Rectal smooth muscle tissue (tissue), 1 donor: ENCODE results near the gene ERAP2.
"Not testable (repeated sequence)": the region's sequence is repeated elsewhere in the genome, so short reads cannot be mapped to it uniquely, and the experiment has no call there.

ENCODE experiments used
- H3K27ac ChIP-seq: one replicate; pipeline ENCODE4 v1.7.0; 2013; ENCODE audit warnings: low read depth, low read length, inconsistent platforms
- H3K27me3 ChIP-seq: one replicate; pipeline ENCODE4 v1.7.0; 2013; ENCODE audit warnings: low read length; ENCODE audit not compliant: control insufficient read depth, insufficient read depth
- H3K36me3 ChIP-seq: one replicate; pipeline ENCODE4 v1.7.0; 2013; ENCODE audit warnings: low read length; ENCODE audit not compliant: control insufficient read depth, insufficient read depth
- H3K4me1 ChIP-seq: one replicate; pipeline ENCODE4 v1.7.0; 2013; ENCODE audit warnings: low read length; ENCODE audit not compliant: control insufficient read depth, insufficient read depth
- H3K4me3 ChIP-seq: one replicate; pipeline ENCODE4 v1.7.0; 2013; ENCODE audit warnings: low read length
- H3K9ac ChIP-seq: one replicate; pipeline ENCODE4 v1.7.0; 2013; ENCODE audit warnings: low read length

The ERAP2 gene

GRCh38 chr5:96931037-96931436 lies 54.7 kb downstream of the ERAP2 start:
- H3K27me3 ChIP-seq, H3K36me3 ChIP-seq, H3K4me3 ChIP-seq, H3K27ac ChIP-seq, H3K9ac ChIP-seq: not testable (repeated sequence)
- H3K4me1 ChIP-seq = peaks cover 10% of the 10 kb centered on the region

DNA sequence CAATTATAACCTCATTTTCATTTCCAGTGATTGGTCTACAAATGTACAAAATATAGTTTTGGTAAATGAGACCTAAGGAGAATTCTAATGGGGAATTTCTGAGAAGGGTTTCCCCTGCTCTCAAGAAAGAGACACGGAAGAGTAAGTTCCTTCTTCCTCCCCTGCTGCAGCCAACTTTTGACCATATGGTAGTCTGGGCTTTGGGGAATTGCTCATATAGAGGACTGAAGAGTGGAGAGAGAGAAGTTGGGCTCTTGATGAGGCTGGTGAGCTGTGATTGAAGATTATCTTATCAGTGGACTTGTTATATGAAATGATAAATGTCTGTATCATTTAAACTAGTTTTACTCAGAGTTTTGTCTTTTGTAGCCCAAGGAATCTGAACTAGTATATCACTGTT lies 55.3 kb downstream of the ERAP2 start:
- Histone ChIP-seq H3K4me3 (no peak overlapping the region), H3K9ac (no peak overlapping the region), H3K27ac (no peak overlapping the region), H3K4me1 (peaks cover 10% of the 10 kb centered on the region), H3K36me3 (no peaks in the 10 kb centered on the region), H3K27me3 (no peaks in the 10 kb centered on the region)

DNA sequence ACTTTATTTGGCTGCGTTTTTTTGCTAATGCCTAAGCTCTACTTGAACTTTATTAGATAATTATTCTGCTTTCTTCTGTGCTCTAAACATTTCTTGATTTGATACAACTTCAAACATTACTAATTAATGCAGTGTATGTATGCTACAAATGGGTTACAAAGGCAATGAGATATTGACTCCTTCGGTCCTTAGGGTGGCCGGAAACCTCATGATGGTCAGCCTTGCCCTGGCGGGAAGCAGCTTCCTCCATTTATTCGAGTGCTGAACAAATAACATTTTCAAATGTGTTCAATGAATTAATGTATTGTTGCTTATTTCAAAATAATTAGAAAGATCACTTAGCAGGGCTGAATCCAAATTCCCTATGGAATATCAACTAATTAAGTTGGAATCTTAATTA lies 55.7 kb downstream of the ERAP2 start:
- H3K9ac ChIP-seq = no peak overlapping the region
- no peak overlapping the region for H3K27ac ChIP-seq
- H3K36me3 ChIP-seq = no peaks in the 10 kb centered on the region
- H3K4me1 ChIP-seq = peaks cover 10% of the 10 kb centered on the region
- no peaks in the 10 kb centered on the region for H3K27me3 ChIP-seq
- H3K4me3 ChIP-seq = no peak overlapping the region

DNA sequence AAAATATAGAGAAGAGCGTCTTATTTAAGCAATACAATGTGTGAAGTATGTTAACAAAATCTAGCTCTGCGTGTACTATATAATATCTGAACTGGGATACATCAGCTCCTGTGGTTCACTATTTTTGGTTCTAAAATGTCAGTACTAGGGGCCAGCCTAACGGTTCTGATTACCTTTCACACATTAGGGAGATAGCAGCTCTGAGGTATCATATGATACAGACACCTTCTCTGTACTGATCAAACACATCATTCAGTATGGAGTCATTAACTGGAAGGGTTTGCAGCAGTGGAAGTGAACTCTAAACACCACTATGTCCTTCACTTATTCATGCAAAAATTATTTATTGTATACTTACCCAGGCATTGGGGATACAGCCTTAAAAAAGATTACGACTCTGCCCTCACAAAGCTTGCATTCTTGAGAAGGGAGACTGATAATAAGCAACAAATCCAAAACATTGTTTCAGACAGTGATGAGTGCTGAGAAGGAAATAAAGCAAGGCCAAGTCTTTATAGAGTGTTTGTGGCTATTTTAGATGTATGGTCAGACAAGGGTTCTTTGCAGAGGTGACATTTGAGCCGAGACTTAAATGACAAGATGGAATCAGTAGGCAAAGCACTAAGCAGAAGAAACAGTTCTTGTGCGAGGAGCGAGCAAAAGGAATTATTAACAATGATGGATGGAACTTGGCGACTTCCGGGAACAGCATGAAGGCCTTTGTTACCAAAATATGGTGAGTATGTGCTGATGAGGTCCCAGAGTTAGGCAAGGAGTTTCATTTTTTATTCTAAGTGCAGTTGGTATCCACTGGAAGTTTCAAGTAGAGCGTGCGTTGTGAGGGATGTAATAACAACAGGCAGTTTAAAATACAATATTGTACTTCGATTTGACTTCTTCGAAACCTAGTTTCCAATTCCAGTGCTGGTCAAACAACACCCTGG lies 57.7 kb downstream of the ERAP2 start:
- peak overlapping the region; percentile 72 for H3K4me3 ChIP-seq
- peak overlapping the region; percentile 58 for H3K9ac ChIP-seq
- H3K27ac ChIP-seq = peak overlapping the region; percentile 95
- no peaks in the 10 kb centered on the region for H3K36me3 ChIP-seq
- peaks cover 15% of the 10 kb centered on the region for H3K4me1 ChIP-seq
- H3K27me3 ChIP-seq = no peaks in the 10 kb centered on the region

DNA sequence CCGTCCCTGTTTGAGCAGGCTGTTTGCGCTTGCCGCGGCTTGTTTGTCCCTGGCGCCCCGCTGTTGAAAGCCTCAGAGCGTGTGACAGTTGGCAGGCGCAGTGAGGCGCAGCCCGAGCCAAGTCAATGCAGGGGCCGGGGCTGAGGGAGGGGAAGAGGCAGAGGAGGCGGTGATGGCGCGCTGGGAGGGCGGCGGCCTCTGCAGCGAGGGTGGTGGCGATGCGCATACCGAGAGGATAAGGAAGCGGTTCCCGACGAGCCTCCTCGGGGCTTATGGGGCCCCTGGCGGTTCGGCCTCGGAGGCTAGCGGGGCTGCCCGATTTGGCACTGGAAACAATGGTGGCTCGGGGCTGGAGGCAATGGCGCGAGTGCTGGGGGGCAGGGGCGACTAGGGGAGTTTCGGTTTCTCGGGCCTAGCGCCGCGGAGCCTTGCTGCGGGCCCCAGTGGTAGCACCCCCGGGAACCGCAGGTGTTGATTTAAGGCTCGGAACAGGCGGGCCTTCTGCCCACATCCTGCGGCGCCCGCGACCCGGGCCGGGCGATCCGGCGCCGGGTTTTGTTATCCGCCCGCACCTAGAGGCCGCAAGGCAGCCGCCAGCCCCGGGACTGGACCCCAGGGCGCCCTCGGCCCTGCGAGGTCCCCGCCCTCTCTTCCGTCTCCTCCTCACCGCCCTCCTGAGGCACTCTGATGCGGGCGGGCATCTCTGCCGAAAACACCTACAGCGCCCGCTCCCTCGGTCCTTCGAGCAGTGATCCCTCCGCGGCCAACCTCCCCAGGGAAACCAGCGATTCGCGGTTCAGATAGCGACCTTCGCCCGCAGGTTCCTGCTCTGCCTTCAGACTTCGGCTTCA lies 58.6 kb downstream of the ERAP2 start:
- Histone ChIP-seq H3K36me3 (no peaks in the 10 kb centered on the region), H3K4me3 (peak overlapping the region; percentile 72), H3K27ac (peak overlapping the region; percentile 95), H3K27me3 (no peaks in the 10 kb centered on the region), H3K4me1 (peaks cover 15% of the 10 kb centered on the region), H3K9ac (peak overlapping the region; percentile 72)

- H3K27ac ChIP-seq = peak within 1 kb of the TSS; percentile 95
- H3K4me3 ChIP-seq = peak within 1 kb of the TSS; percentile 72
- no peaks in the 10 kb centered on the region for H3K36me3 ChIP-seq
- H3K27me3 ChIP-seq = no peaks in the 10 kb centered on the region
- peaks cover 15% of the 10 kb centered on the region for H3K4me1 ChIP-seq
- peak within 1 kb of the TSS; percentile 72 for H3K9ac ChIP-seq
Measured at GRCh38 chr5:96935559-96936430, 59.5 kb downstream of the ERAP2 start, which contains the start of gene LNPEP. Gene LNPEP (plus strand): TSS chr5:96936080. CDS start chr5:96936156, 76 bp downstream.

DNA sequence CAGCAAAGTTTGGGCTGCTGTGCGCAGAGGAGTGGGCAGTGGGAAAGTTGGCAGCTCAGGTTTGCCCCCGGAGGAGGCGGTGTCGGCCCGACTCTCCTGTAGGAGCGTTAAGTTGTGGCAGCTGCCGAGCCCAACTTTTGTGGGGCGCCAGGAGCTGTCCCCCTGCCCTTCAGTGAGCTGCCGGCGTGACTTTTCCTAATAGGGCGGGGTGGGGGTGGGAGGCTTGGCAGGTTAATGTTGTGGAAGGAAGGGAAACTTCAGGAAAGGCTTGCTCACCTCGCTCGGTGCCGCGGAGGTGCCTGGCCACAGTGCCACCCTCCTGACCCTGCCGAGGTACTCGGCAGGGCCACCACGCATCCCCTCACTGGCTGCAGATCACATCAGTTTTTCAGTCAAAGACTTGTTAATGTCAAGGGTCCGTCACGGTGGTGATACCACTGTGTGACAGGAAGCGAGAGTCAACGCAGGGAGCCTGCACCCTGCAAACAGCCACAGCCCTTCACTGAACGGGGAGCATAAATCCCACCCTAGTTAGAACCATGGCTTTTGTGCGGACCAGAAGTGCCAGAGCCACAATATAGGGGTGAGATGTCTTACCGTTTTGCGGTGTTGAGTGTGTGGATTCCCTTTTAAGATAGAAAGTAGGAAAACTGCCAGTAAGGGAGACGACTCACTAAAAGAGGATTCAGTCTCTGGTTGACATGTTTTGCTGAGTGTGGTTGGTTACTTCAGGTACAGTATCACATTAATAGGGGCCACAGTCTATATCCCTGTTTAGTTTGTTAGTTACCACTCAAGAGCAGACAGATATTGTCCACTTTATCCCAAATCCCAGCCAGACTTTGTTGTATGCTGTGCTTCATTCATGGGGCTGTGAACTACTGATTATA lies 60.4 kb downstream of the ERAP2 start:
- H3K4me1 ChIP-seq = peaks cover 15% of the 10 kb centered on the region
- H3K9ac ChIP-seq = peak overlapping the region; percentile 64
- no peaks in the 10 kb centered on the region for H3K36me3 ChIP-seq
- no peaks in the 10 kb centered on the region for H3K27me3 ChIP-seq
- peak overlapping the region; percentile 72 for H3K4me3 ChIP-seq
- H3K27ac ChIP-seq = peak overlapping the region; percentile 95

DNA sequence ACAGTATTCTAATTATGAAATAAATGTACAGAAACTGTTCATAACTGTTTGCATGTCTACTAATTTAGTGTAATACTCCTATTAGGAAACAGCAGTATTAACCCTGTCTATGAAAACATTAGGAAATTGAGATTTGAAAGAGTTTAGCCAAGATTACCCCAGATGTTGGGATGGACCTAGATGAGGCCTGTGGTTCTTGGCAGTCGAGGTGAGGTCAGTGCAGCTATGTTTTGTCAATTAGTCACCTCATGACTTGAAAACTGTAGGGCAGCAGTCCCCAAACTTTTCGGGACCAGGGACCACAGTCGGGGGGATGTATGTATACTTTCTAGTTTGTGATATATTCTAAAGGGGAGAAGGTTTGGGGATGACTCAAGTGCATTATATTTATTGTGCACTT lies 64.3 kb downstream of the ERAP2 start:
- Histone ChIP-seq H3K27me3 (no peaks in the 10 kb centered on the region), H3K4me3 (no peak overlapping the region), H3K4me1 (peaks cover 4% of the 10 kb centered on the region), H3K9ac (no peak overlapping the region), H3K27ac (no peak overlapping the region), H3K36me3 (no peaks in the 10 kb centered on the region)

GRCh38 chr5:96941140-96941539 lies 64.8 kb downstream of the ERAP2 start:
- Histone ChIP-seq H3K36me3 (no peaks in the 10 kb centered on the region), H3K4me1 (peaks cover 4% of the 10 kb centered on the region), H3K27ac (no peak overlapping the region), H3K9ac (no peak overlapping the region), H3K27me3 (no peaks in the 10 kb centered on the region), H3K4me3 (no peak overlapping the region)

- Histone ChIP-seq H3K27ac (no peak overlapping the region), H3K4me1 (peaks cover 4% of the 10 kb centered on the region), H3K9ac (no peak overlapping the region), H3K36me3 (no peaks in the 10 kb centered on the region), H3K27me3 (no peaks in the 10 kb centered on the region), H3K4me3 (no peak overlapping the region)
Measured at GRCh38 chr5:96942078-96942477, 65.8 kb downstream of the ERAP2 start.

GRCh38 chr5:96942911-96943310 lies 66.6 kb downstream of the ERAP2 start:
- Histone ChIP-seq H3K9ac (no peak overlapping the region), H3K27me3 (no peaks in the 10 kb centered on the region)

More at GRCh38 chr5:96942911-96943310, 66.6 kb downstream of the ERAP2 start:
- Histone ChIP-seq H3K4me1 (peaks cover 4% of the 10 kb centered on the region), H3K36me3 (no peaks in the 10 kb centered on the region), H3K4me3 (no peak overlapping the region), H3K27ac (no peak overlapping the region)
